Liver (tissue), 9 donors: ENCODE data around the gene TMEM63C. TPM values are rescaled to one million over a fixed set of nuclear protein-coding genes. Genes with fewer than 3 reads are reported as not detected.

ENCODE experiments used
- DNase-seq: peaks from one replicate; pipeline ENCODE4 v3.0.0-alpha.2; 2017; ENCODE audit warnings: low spot score
- H3K27ac ChIP-seq, 2 donors: one replicate each; pipeline ENCODE4 v1.7.0; 2013; ENCODE audit warnings: inconsistent platforms in 2 of 2, low read length in 2 of 2, control low read depth in 1 of 2, low read depth in 1 of 2, mild to moderate bottlenecking in 1 of 2
- H3K27me3 ChIP-seq, 4 donors: one replicate each; pipeline versions ENCODE4 v1.6.1 to v1.7.0; 2013; ENCODE audit warnings: low read length in 3 of 4, inconsistent platforms in 1 of 4, mild to moderate bottlenecking in 1 of 4, moderate library complexity in 1 of 4; ENCODE audit not compliant: control insufficient read depth in 4 of 4, insufficient read depth in 4 of 4
- H3K36me3 ChIP-seq, 4 donors: one replicate each; pipeline versions ENCODE4 v1.6.1 to v1.7.0; 2013; ENCODE audit warnings: low read length in 3 of 4, mild to moderate bottlenecking in 3 of 4, low read depth in 1 of 4, moderate library complexity in 1 of 4; ENCODE audit not compliant: control insufficient read depth in 4 of 4, insufficient read depth in 3 of 4
- H3K4me1 ChIP-seq, 4 donors: one replicate each; pipeline versions ENCODE4 v1.6.1 to v1.7.0; 2013; ENCODE audit warnings: low read length in 3 of 4, mild to moderate bottlenecking in 3 of 4, moderate library complexity in 1 of 4; ENCODE audit not compliant: control insufficient read depth in 4 of 4, insufficient read depth in 4 of 4
- H3K4me3 ChIP-seq, 3 donors: one replicate each; pipeline versions ENCODE4 v1.6.1 to v1.7.0; 2013; ENCODE audit warnings: low read length in 3 of 3, control low read depth in 1 of 3, low read depth in 1 of 3, mild to moderate bottlenecking in 1 of 3
- H3K9ac ChIP-seq, 2 donors: one replicate each; pipeline ENCODE4 v1.7.0; 2013; ENCODE audit warnings: low read length in 2 of 2, mild to moderate bottlenecking in 2 of 2, moderate library complexity in 2 of 2, control low read depth in 1 of 2, low read depth in 1 of 2
- H3K9me3 ChIP-seq, 4 donors: one replicate each; pipeline versions ENCODE4 v1.6.1 to v1.7.0; 2013; ENCODE audit warnings: low read length in 3 of 4; ENCODE audit not compliant: control insufficient read depth in 4 of 4
- ATF3 ChIP-seq: IDR thresholded peaks from 2 replicates; pipeline ENCODE4 v1.6.1; 2016; ENCODE audit warnings: antibody characterized with exemption
- CTCF ChIP-seq: fragments of 150-350 bp; IDR thresholded peaks from 2 replicates; pipeline ENCODE4 v1.5.1; 2017; ENCODE audit warnings: improper control_type of control experiment, low read depth, low read length; ENCODE audit not compliant: missing input control
- EGR1 ChIP-seq, 2 donors: IDR thresholded peaks; 2 replicates each; pipeline ENCODE4 v1.6.1; 2016 to 2018; ENCODE audit warnings: antibody characterized with exemption in 2 of 2, low read depth in 2 of 2
- FOXA1 ChIP-seq: IDR thresholded peaks from 2 replicates; pipeline ENCODE4 v1.6.1; 2016; ENCODE audit warnings: antibody characterized with exemption
- FOXA2 ChIP-seq: IDR thresholded peaks from 2 replicates; pipeline ENCODE4 v1.6.1; 2016; ENCODE audit warnings: antibody characterized with exemption
- GABPA ChIP-seq, 2 donors: IDR thresholded peaks in 1 of 2; conservative IDR thresholded peaks in 1 of 2; 2 replicates each; pipeline ENCODE4 v1.6.1; 2016; ENCODE audit warnings: antibody characterized with exemption in 2 of 2, mild to moderate bottlenecking in 1 of 2, moderate library complexity in 1 of 2
- HNF4A ChIP-seq, 2 donors: conservative IDR thresholded peaks; 2 replicates each; pipeline ENCODE4 v1.6.1; 2016; ENCODE audit warnings: antibody characterized with exemption in 2 of 2, mild to moderate bottlenecking in 2 of 2
- HNF4G ChIP-seq: IDR thresholded peaks from 2 replicates; pipeline ENCODE4 v1.6.1; 2016; ENCODE audit warnings: antibody characterized with exemption
- JUND ChIP-seq, 2 donors: IDR thresholded peaks; 2 replicates each; pipeline ENCODE4 v1.6.1; 2016; ENCODE audit warnings: antibody characterized with exemption in 2 of 2
- MAX ChIP-seq: IDR thresholded peaks from 2 replicates; pipeline ENCODE4 v1.6.1; 2016; ENCODE audit warnings: antibody characterized with exemption
- NR2F2 ChIP-seq: IDR thresholded peaks from 2 replicates; pipeline ENCODE4 v1.6.1; 2016; ENCODE audit warnings: antibody characterized with exemption
- RAD21 ChIP-seq, 2 donors: IDR thresholded peaks; 2 replicates each; pipeline ENCODE4 v1.6.1; 2016; ENCODE audit warnings: antibody characterized with exemption in 2 of 2, mild to moderate bottlenecking in 2 of 2
- REST ChIP-seq: IDR thresholded peaks from 2 replicates; pipeline ENCODE4 v1.6.1; 2016; ENCODE audit warnings: antibody characterized with exemption, mild to moderate bottlenecking
- RXRA ChIP-seq, 2 donors: IDR thresholded peaks; 2 replicates each; pipeline ENCODE4 v1.6.1; 2017 to 2018; ENCODE audit warnings: antibody characterized with exemption in 2 of 2, mild to moderate bottlenecking in 1 of 2
- SP1 ChIP-seq: IDR thresholded peaks from 2 replicates; pipeline ENCODE4 v1.6.1; 2018; ENCODE audit warnings: antibody characterized with exemption, mild to moderate bottlenecking
- TAF1 ChIP-seq: conservative IDR thresholded peaks from 2 replicates; pipeline ENCODE4 v1.6.1; 2016; ENCODE audit warnings: antibody characterized with exemption, mild to moderate bottlenecking
- YY1 ChIP-seq: IDR thresholded peaks from 2 replicates; pipeline ENCODE4 v1.6.1; 2016; ENCODE audit warnings: antibody characterized with exemption, mild to moderate bottlenecking
- ZBTB33 ChIP-seq: IDR thresholded peaks from 2 replicates; pipeline ENCODE4 v1.6.1; 2016; ENCODE audit warnings: antibody characterized with exemption
- WGBS: extraction: QIAGEN DNeasy Blood & Tissue Kit; methylation state at CpG from one replicate; pipeline ENCODE4 v1.1.7; 2013; 5-methylcytosine and 5-hydroxymethylcytosine counted together
- polyA plus RNA-seq, 2 donors: library from polyadenylated mRNA; stranded (reverse) in 1 of 2; unstranded in 1 of 2; fragments of 200-250 nt in 1 of 2; fragments of >200 nt in 1 of 2; fragmentation: Nextera tagmentation in 1 of 2; extraction: Ambion mirVana in 1 of 2; gene quantifications; one replicate each; pipeline versions ENCODE4 v1.2.1 to v1.2.3, GENCODE V29; 2013 to 2015
- total RNA-seq, 2 donors: library from RNA; depleted of rRNA; stranded (reverse); fragments of >200 nt; gene quantifications; one replicate each; pipeline ENCODE4 v1.2.3, GENCODE V29; 2014
- donor health status: healthy.
- donor health status: healthy.
- donor health status: healthy.
- donor health status: healthy.
- donor health status: healthy.

TMEM63C gene
- total RNA-seq = 1 to 10 TPM in 1 of 2 donors, under 1 TPM in 1; 0.25 to 1.6 TPM
- polyA plus RNA-seq = under 1 TPM in 1 of 2 donors, not detected in 1; 0.13 TPM

GRCh38 chr14:77181603-77182437 lies at the start of gene TMEM63C:
TMEM63C (plus strand) TSS chr14:77181798; CDS start chr14:77218814, 37,016 bp downstream.
- 5% methylated on average over 46 of the region's 46 CpGs for WGBS
- H3K27me3 ChIP-seq = peaks cover 0 to 2% (median 0%) of the 10 kb centered on the region in 4 donors
- no peak for DNase-seq
- H3K27ac ChIP-seq = no peak within 1 kb of the TSS
- no peaks in the 10 kb centered on the region for H3K36me3 ChIP-seq
- TF ChIP-seq YY1 (no peak), ZBTB33 (no peak), MAX (no peak), FOXA2 (no peak), HNF4G (no peak), TAF1 (no peak), NR2F2 (no peak), REST (no peak), RXRA (IDR thresholded peaks at IDR 0.05) (no peak), HNF4A (conservative IDR thresholded peaks at IDR 0.05) (no peak), GABPA (IDR thresholded peaks at IDR 0.05 in 1 of 2, conservative IDR thresholded peaks at IDR 0.05 in 1 of 2) (no peak), RAD21 (IDR thresholded peaks at IDR 0.05) (no peak), JUND (IDR thresholded peaks at IDR 0.05) (no peak), ATF3 (no peak), CTCF (no peak), EGR1 (IDR thresholded peaks at IDR 0.05; ENCODE audit: low read depth in 2 of 2) (no peak), SP1 (no peak), FOXA1 (no peak)
- H3K9me3 ChIP-seq = no peaks in the 10 kb centered on the region
- peak within 1 kb of the TSS in 2 of 3 donors; percentile 26 to 38 for H3K4me3 ChIP-seq
- peaks cover 5 to 11% (median 7%) of the 10 kb centered on the region in 4 donors for H3K4me1 ChIP-seq
- H3K9ac ChIP-seq = no peak within 1 kb of the TSS
